Measurements from ENCODE around the gene MZF1.
A peak's percentile ranks its signal among the peaks of the same experiment; 100 is the strongest.
"Not testable (repeated sequence)": the region's sequence is repeated elsewhere in the genome, so short reads cannot be mapped to it uniquely, and the experiment has no call there.

The MZF1 gene

GRCh38 chr19:58572818-58573657, at the start of gene MZF1:
TSS of gene MZF1 (minus strand) at chr19:58573335. CDS start at chr19:58571389, 1,946 bp downstream.
- TF ChIP-seq, protein P1, sequence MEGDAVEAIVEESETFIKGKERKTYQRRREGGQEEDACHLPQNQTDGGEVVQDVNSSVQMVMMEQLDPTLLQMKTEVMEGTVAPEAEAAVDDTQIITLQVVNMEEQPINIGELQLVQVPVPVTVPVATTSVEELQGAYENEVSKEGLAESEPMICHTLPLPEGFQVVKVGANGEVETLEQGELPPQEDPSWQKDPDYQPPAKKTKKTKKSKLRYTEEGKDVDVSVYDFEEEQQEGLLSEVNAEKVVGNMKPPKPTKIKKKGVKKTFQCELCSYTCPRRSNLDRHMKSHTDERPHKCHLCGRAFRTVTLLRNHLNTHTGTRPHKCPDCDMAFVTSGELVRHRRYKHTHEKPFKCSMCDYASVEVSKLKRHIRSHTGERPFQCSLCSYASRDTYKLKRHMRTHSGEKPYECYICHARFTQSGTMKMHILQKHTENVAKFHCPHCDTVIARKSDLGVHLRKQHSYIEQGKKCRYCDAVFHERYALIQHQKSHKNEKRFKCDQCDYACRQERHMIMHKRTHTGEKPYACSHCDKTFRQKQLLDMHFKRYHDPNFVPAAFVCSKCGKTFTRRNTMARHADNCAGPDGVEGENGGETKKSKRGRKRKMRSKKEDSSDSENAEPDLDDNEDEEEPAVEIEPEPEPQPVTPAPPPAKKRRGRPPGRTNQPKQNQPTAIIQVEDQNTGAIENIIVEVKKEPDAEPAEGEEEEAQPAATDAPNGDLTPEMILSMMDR (IDR thresholded peaks at IDR 0.05; ENCODE audit: low read depth, low read length): peak; percentile 17
- H3K4me3 ChIP-seq (replicated peaks in 1 of 2; ENCODE audit: low read depth in 2 of 2, low read length in 2 of 2): peak within 1 kb of the TSS; percentile 85 to 94
- peak; percentile 100 for DNase-seq (ENCODE audit: low read depth in 2 of 2)

DNA sequence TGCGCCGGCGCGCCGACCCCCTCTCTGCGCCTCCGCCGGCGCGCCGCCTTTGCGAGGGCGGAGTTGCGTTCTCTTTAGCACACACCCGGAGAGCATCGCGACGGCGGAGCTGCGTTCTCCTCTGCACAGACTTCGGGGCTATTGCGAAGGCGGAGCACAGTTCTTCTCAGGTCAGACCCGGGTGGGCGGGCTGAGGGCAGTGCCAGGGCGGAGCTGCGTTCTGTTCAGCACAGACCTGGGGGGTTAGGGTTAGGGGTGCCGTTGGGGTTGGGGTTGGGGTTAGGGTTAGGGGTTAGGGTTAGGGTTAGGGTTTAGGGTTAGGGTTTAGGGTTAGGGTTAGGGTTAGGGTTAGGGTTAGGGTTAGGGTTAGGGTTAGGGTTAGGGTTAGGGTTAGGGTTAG, 34.1 kb upstream of the MZF1 start:
- H3K4me3 ChIP-seq (replicated peaks in 1 of 2; ENCODE audit: low read depth in 2 of 2, low read length in 2 of 2); DNase-seq (ENCODE audit: low read depth in 2 of 2): not testable (repeated sequence)

DNA sequence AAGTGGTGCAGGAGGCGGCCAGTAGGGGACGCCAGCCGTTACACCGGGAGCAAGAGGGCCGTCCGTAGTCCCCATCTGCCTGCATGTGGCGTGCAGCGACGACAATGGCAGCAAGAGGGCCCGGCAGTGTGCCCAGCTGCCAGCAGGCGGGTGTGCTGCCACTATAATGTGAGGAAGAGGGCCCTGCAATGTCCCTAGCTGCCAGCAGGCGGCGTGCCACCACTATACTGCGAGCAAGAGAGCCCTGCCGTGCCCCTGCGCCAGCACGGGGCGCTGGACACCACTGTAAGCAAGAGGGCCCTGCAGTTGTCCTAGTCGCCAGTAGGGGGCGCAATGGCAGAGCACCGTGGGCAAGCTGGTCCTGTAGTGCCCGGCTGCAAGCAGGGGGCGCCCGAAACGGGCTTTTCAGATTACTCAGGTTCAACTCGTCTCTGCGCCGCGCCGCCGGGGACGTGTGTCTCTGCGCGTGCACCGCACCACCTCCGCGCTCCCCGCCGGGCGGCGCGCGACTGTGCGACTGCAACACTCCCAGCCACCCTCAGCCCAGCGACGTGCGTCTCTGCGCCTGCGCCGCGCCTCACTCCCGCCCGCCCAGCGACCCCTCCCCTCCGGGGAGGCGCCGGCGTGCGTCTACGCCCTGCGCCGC, 33.2 kb upstream of the MZF1 start:
- not testable (repeated sequence) for DNase-seq (ENCODE audit: low read depth in 2 of 2); H3K4me3 ChIP-seq (replicated peaks in 1 of 2; ENCODE audit: low read depth in 2 of 2, low read length in 2 of 2)
- TF ChIP-seq, protein P1 (IDR thresholded peaks at IDR 0.05; ENCODE audit: low read depth, low read length): peak; percentile 35

DNA sequence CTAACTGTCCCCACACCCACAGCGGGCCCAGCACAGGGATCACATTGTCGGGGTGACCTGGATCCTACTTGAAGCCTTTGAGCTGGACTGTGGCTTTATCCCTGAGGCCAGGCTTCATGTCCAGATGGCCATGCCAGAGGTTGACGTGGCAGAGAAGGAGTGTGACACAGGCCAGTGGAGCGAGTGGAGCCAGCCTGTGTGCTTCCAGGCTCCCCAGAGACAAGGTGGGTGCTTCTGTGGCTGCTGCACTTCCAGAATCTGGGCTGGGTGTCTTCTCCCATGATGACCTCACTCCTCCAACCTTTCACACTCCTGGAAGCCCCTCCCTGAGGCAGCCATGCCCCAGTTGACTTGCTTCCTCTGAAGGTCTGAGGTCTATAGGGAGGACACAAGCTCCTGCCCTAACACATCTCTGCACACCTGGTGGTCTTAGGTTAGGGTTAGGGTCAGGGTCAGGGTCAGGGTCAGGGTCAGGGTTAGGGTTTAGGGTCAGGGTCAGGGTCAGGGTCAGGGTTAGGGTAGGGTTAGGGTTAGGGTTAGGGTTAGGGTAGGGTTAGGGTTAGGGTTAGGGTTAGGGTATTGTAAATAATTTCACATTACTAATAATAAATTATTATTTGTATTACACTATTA, 13.1 kb upstream of the MZF1 start:
- DNase-seq (ENCODE audit: low read depth in 2 of 2): no peak
- TF ChIP-seq, protein P1 (IDR thresholded peaks at IDR 0.05; ENCODE audit: low read depth, low read length): no peak
- no peak overlapping the region for H3K4me3 ChIP-seq (replicated peaks in 1 of 2; ENCODE audit: low read depth in 2 of 2, low read length in 2 of 2)

DNA sequence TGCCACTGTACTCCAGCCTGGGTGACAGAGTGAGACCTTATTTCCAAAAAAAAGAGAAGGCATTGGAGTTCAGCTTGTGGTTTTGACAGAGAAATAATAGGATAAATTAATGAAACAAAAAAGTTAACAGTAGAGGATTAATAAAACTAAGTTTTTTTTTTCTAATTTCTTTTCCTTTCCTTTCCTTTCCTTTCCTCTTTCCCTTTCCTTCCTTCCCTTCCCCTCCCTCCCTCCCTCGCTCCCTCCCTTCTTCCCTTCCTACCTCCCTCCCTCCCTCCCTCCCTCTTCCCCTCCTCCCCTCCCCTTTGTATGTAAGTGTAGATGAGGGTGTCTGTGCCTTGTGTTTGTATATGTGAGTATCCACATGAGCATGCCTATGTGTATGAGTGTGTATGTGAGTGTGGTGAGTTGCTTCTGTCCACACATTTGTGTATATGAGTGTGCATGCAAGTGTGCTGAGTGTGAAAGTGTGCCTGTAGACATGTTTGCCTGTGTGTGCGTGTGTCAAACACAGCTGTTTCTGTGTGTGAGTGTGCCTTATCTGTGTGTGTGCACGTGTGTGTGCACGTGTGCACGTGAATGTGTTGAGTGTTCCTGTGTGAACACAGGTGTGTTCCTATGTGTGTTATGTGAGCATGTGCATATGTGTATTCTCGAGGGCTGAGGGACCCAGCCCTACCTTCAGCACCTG, 12.5 kb upstream of the MZF1 start:
- no peak overlapping the region for H3K4me3 ChIP-seq (replicated peaks in 1 of 2; ENCODE audit: low read depth in 2 of 2, low read length in 2 of 2)
- TF ChIP-seq, protein P1 (IDR thresholded peaks at IDR 0.05; ENCODE audit: low read depth, low read length): no peak

DNA sequence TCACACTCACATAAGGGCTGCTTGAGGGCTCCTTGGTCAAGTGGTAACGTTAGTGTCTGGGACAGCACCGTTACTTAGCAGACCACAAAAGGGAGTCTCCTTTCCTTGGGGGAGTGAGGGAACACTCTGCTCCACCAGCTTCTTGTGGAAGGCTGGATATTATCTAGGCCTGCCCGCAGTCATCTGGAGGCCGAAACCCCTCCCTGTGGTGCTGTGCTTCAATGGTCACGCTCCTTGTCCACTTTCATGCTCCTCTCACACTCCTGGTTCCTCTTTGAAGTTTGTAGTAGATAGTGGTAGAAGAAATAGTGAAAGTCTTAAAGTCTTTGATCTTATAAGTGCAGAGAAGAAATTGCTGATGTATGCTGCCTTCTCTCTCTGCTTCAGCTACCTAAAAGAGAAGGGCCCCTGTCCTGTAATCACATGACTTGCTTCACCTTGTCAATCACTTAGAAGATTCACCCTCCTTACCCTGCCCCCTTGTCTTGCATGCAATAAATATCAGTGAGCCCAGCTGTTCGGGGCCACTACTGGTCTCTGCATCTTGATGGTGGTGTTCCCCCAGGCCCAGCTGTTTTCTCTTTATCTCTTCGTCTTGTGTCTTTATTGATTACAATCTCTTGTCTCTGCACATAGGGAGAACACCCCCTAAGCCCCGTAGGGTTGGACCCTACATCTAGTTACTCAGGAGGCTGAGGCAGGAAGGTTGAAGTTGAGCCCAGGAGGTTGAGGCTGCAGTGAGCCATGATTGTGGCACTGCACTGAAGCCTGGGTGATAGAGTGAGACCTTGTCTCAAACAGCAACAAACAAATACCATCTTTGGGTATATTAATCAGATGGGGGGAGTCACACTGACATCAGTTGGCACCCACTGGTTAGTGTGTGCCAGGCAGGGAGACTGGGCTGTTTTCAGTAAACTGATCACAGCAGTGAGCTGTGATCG, 11.6 kb upstream of the MZF1 start:
- no peak for DNase-seq (ENCODE audit: low read depth in 2 of 2)
- H3K4me3 ChIP-seq (replicated peaks in 1 of 2; ENCODE audit: low read depth in 2 of 2, low read length in 2 of 2): no peak overlapping the region
- TF ChIP-seq, protein P1 (IDR thresholded peaks at IDR 0.05; ENCODE audit: low read depth, low read length): no peak

More for the DNA sequence above, 12.5 kb upstream of the MZF1 start:
- no peak for DNase-seq (ENCODE audit: low read depth in 2 of 2)

Data from cardiac fibroblast (primary cell).